ENCODE data around the gene PCP2.

PCP2 gene

GRCh38 chr19:7633698-7634097 lies at the start of gene PCP2:
Gene PCP2 (minus strand): TSS chr19:7633719. CDS start chr19:7633457, 262 bp downstream.
- no peak for DNase-seq

GRCh38 chr19:7682175-7682855 lies 48.8 kb upstream of the PCP2 start:
- DNase-seq, result no peak

- DNase-seq, result peak; percentile 51
Measured at GRCh38 chr19:7681340-7682174, 48.0 kb upstream of the PCP2 start.

GRCh38 chr19:7680606-7681339 lies 47.3 kb upstream of the PCP2 start, which contains the start of gene TRAPPC5:
Gene TRAPPC5 (plus strand): TSS chr19:7680833. CDS start chr19:7682254, 1,421 bp downstream.
- peak; percentile 69 for DNase-seq

GRCh38 chr19:7679771-7680605 lies 46.5 kb upstream of the PCP2 start:
- DNase-seq, result no peak

- no peak for DNase-seq
Measured at GRCh38 chr19:7678971-7679751, 45.6 kb upstream of the PCP2 start.

- no peak for DNase-seq
Measured at GRCh38 chr19:7677669-7678311, 44.3 kb upstream of the PCP2 start.

- DNase-seq, result no peak
Measured at GRCh38 chr19:7676854-7677253, 43.3 kb upstream of the PCP2 start, which contains the start of gene MCEMP1. Gene MCEMP1 (plus strand): TSS chr19:7677090. CDS start chr19:7677121, 31 bp downstream.

GRCh38 chr19:7676376-7676775 lies 42.9 kb upstream of the PCP2 start:
- DNase-seq, result no peak

GRCh38 chr19:7674010-7675005 lies 40.8 kb upstream of the PCP2 start:
- peak; percentile 63 for DNase-seq

- DNase-seq, result no peak
Measured at GRCh38 chr19:7672522-7672921, 39.0 kb upstream of the PCP2 start.

- DNase-seq, result no peak
Measured at GRCh38 chr19:7670790-7671189, 37.3 kb upstream of the PCP2 start.

- no peak for DNase-seq
Measured at GRCh38 chr19:7670150-7670783, 36.7 kb upstream of the PCP2 start.

GRCh38 chr19:7669641-7670040 lies 36.1 kb upstream of the PCP2 start:
- DNase-seq, result no peak

GRCh38 chr19:7668842-7669241 lies 35.3 kb upstream of the PCP2 start, which contains the start of gene RETN:
Gene RETN (plus strand): TSS chr19:7669049. CDS start chr19:7669327, 278 bp downstream.
- no peak for DNase-seq

GRCh38 chr19:7665076-7665475 lies 31.6 kb upstream of the PCP2 start:
- no peak for DNase-seq

- no peak for DNase-seq
Measured at GRCh38 chr19:7663706-7664105, 30.2 kb upstream of the PCP2 start.

GRCh38 chr19:7662657-7663056 lies 29.1 kb upstream of the PCP2 start:
- DNase-seq, result no peak
